ENCODE measurements around the gene SLC25A38. TPM values are rescaled to one million over a fixed set of nuclear protein-coding genes. Genes with fewer than 3 reads are reported as not detected.

SLC25A38 gene
- total and polyA plus RNA-seq, 10 of the 15 experiments (the other 5 are each of a cell fraction or from before 2014, with no cell fraction given): 15.2 to 55.2 (median 39.2) TPM

- TF ChIP-seq E2F4 (IDR thresholded peaks at IDR 0.05; ENCODE audit: low read depth, low read length) (0 out of 2 replicates have a peak, but pooled peaks have one; percentile 31), RFX5 (IDR thresholded peaks at IDR 0.05; ENCODE audit: low read depth, low read length) (no peak), ZBTB33 (IDR thresholded peaks at IDR 0.05) (no peak), SREBF1 (IDR thresholded peaks at IDR 0.05; ENCODE audit: low read length) (no peak), CTCF (IDR thresholded peaks at IDR 0.05 in 2 of 3, conservative IDR thresholded peaks at IDR 0.05 in 1 of 3; ENCODE audit: control insufficient read depth in 2 of 3, extremely low read depth in 1 of 3, insufficient read depth in 1 of 3, low read depth in 3 of 3, low read length in 3 of 3) (peak; percentile 42 to 55 (median 42); a peak in 5 of 6 replicates), TARDBP (IDR thresholded peaks at IDR 0.05; ENCODE audit: borderline replicate concordance) (no peak), ATF7 (IDR thresholded peaks at IDR 0.05; ENCODE audit: low read depth) (peak; percentile 62), POLR2AphosphoS5 (IDR thresholded peaks at IDR 0.05; ENCODE audit: low read length) (peak; percentile 100), TAF1 (IDR thresholded peaks at IDR 0.05; ENCODE audit: borderline replicate concordance, low read depth, low read length) (peak; percentile 99), SPI1 (IDR thresholded peaks at IDR 0.05; ENCODE audit: borderline replicate concordance, insufficient read depth, low read depth, low read length) (peak; percentile 12; the same call in 1 of the 2 replicates), ZBTB11 (CRISPR knock-in tag; IDR thresholded peaks at IDR 0.05) (no peak; the same call in 1 of the 2 replicates), PRDM15 (CRISPR knock-in tag; IDR thresholded peaks at IDR 0.05) (0 out of 2 replicates have a peak, but pooled peaks have one; percentile 15), CHD2 (IDR thresholded peaks at IDR 0.05; ENCODE audit: borderline replicate concordance, low read depth, low read length) (no peak), ESRRA (IDR thresholded peaks at IDR 0.05; ENCODE audit: low read length) (no peak), HCFC1 (IDR thresholded peaks at IDR 0.05; ENCODE audit: low read length) (peak; percentile 59), SMARCA5 (IDR thresholded peaks at IDR 0.05) (peak; percentile 90)
These were observed 23.4 kb downstream of the SLC25A38 start, which contains the start of gene RPSA (continued) for GRCh38 chr3:39406368-39407258.
